Posterior cingulate gyrus (tissue), 11 donors: ENCODE measurements around the gene SERPINH1.

Experiments used
- DNase-seq, 10 donors: peaks; one replicate each; pipeline versions ENCODE4 v3.0.0 to v3.0.0-alpha.2; 2020 to 2021; ENCODE audit warnings: mixed read lengths in 3 of 10
- intact Hi-C: fragments of 100-400 bp; cut with DNase I; formaldehyde crosslinking; loops from one replicate; pipeline ENCODE4 v1.15.1; 2023

The SERPINH1 gene

DNA sequence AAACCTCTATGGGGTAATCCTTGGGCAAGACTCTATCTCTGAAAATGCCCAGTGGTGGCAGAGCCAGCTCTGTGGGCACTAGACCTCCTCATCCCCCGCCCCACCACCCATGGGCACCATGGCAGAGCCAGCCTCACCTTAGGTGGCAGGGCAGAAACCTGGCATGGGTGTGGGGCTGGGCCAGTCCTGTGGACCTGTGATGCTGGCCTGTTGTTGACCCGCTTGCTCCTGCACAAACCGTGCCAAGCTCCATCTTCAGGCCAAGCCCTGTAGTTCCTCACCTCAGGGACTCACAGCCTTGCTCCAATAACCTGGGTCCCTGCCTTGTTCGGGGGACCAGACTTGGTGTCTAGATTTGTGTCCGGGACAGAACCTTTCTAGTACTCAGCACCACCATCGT is 8.9 kb upstream of the SERPINH1 start:
- intact Hi-C loops: no loop called here
- peak in 1 of 10 donors; percentile 68 for DNase-seq

DNA sequence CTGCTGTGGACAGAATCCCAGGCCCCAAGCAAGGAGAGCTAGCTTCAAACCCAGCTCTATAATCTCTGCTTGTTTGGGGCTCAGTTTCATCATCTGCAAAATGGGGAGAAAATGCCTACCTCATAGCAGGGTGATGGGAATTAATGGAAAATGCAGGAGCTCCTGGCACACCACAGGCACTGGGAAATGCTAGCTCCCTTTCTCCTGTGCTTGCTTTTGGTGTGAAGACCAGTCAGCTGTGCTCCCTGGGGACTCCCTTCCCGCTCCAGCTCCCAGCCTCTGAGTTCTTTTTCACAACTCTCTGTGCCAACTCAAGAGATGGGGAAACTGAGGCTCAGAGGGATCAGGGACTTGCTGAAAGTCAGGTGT is 8.2 kb upstream of the SERPINH1 start:
- DNase-seq: peak in 1 of 10 donors; percentile 35
- intact Hi-C loops: no loop called here

DNA sequence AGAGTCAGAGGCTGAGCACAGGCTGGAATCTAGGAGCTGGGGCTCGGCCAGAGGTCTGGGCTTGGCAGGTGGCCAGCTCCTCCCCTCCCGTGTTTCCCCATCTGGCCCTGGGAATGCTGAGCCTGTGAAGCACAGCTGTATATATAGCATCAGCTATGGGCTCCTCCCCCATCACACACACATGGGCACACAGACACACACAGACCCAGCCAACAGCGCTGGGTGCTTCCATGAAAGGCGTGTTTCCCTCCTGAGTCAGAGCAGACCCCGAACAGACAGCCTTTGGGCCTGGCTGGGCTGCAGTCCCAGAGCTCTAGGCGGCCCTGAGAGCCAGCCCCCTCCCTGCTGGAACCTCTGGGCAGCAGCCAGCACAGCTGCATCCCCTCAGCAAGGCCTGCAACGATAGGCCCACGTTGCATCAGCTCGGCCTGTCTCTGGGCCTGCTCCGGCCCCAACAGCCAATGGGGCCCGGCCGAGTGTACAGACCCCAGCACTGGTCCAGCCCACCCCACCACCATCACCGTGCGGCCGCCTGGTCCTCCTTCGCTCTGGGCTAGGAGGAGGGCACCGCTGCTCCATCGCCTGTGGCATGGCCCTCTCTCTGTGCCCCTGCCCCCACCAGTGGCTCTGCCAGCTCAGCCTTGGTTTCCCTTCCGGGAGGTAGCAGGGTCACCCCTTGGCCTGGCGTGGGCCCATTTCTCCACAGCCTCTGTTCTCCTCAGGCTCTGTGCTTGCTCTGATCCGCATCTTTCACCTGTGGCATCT is 7.6 kb upstream of the SERPINH1 start:
- intact Hi-C loops: no loop called here
- DNase-seq: peak; percentile 81 to 99 (median 92)

DNA sequence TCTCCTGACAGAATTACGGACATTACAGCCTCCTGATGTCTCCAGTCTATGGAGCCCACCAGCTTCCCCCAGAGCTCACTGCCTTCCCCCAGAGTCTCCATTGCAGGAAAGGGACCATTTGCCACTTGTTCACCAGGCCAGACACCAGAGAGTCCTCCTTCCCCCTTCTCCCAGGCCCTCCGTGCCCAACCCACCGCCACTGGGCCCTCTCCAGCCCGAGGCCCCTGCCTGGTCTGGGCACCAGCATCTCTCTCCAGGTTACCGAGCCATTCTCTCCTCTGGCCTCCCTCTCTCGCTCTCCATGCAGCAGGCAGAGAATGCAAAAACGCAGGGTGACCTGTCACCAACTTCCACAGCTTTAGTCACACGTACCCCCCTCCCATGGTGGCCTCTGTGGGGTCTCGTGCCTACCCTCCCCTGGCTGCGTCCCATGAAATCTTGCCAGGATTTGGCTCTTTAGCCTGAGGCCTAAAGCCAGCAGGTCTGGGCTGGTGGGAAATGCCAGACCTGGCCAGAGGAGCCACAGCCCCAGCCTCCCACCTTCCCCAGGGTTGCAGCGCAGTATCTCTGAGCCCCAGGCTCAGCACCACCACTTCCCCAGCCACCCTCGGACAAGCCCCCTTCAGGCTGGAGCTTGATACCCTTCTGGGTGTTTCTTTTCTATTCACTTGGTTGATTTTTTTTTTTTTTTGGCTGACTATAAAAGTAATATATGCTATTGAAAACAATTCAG is 6.8 kb upstream of the SERPINH1 start:
- DNase-seq: peak in 1 of 10 donors; percentile 58
- intact Hi-C loops: no loop called here

DNA sequence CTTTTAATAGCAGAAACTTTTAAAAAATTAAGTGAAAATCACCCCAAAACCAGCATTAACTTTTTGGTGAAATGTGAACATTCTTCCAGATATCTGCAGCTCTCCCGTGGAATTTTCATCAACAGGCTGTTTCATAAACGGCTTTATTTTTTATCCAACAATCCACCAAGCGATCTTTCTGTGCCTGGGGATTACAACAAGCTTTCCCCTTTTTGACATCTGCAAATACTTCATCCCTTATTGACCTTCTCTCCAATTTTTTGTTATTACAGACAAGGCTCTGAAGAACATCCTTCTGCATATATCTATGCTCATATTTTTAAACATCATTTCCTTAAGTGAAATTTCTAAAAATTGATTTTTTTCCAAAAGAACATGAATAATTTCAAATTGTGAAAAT is 5.8 kb upstream of the SERPINH1 start:
- intact Hi-C loops: no loop called here
- no peak for DNase-seq

DNA sequence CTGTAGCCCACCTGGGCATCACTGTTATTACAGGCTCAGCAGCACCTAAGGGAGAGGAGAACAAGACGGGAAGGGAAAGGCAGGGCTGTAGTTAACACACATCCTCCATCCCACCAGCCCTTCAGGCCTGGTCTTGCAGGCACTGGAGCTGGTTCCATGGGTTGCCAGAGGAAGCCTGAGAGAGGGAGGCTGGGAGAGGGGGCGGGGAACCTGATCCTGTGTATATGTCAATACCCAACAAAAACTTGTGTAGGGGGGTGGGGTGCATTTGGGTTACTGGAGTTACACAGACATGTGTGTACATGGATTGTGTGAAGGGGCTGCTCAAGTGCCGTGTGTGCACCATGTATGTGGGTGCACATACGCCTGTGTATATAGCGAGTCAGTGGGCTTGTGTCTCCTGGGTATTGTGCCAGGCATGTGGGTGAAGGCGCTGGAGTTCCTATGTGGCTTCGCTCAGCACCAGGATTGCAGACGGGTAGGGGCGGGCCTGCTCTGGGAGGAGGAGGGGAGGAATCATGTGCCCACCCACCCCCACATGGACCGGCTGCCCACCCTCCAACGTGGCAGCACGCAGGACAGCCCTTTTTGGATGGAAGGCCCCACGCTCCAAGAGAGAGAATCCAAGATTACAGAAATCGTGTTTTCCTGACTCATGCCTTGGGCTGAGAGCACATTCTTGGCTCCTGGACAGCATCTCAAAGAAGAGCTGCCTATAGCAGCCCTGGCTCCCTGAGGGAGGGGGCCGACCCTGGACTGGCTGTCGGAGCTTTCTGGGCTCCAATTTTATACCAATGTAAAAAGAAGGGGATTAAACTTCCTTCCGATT is 4.2 kb upstream of the SERPINH1 start:
- intact Hi-C loops: no loop called here
- DNase-seq: peak in 3 of 10 donors; percentile 30 to 82 (median 80)

DNA sequence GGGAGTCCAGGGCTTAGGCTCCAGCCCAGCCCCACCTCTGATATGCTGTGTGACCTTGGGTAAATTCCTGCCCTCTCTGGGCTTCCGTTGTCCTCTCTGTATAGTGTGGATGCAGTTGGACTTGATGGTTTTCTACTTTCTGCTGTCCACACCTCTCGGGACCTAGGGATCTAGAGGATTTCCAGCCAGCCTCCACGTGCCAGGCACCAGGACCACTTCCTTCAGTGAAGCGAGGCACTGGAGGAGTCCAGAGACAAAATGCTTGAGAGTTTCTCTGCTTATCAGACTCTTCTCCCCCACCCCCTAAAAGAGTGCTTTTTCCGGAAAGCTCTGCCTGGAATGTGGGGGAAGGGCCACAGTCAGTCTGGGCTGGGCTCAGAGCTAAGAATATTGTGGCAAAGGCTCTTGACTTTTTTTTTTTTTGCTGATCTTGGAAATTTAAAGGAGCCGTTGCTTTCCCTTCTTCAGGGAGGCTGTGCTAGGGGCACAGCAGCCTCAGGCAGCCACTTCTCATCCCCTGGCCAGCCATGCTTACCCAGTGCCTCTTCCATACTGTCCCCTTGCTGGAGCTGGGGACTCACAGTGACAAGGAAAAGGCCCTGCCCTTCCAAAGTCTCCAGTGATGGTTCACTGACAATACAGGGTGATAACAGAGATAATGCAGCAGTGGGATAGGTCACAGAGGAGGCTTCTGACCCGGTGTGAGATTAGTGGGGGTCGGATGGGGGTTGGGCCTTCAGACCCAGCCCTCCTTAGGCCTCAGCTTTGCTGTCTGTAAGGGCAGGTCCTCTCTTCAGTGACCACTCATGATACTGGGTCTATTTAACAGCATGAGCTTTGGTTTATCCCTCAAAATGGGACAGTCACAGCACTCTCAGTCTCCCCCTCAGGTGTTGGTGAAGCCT is 2.9 kb upstream of the SERPINH1 start:
- intact Hi-C loops: no loop called here

DNA sequence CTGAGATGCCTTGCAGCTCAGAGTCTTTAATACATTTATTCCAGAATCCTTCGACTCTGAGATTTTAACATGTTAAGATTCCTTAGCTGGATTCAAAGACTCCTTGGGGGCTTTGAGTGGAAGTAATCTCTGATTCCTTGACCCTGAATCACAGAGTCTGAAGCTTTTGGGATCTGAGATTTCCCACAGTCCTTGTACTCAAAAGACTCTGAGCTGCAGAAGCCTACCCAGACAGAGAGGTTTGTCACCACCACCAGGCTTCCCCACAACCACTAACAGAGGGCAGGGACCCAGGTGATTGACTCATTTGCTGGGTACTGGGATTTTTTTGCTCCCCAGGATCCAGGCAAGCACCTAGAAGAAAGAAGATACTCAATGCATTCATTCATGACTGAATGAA is 1.4 kb upstream of the SERPINH1 start:
- intact Hi-C loops: no loop called here

More for the DNA sequence above, 2.9 kb upstream of the SERPINH1 start:
- DNase-seq: no peak

DNA sequence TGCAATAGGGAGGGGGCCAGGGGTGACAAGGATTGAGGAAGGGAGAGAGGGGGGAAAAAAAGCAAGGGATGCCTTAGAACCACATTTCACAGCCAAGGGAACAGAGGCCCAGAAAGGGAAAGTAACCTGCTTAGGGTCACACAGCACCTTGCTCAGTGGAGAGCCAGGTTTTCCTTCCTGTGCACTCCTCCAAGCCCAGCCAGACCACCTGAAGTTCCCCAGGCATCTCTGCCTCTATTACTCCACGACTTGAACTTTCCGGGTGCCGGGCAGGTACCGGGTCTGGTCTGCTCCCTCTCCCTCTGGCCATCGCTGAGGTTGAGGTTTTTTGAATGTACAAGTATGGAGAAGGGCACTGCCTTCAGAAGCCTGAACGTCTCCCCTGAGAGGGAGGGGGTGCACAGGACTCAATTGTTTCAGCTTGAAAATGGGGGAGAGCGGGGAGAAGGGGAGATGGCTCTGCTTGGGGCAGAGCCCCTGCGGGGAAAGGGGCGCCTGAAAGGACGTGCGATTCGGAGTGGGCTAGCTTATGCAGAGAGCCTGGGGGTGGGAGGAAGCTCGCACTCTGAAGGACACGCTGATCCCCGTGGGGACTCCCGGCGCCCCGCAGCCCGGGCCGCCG is 516 bp upstream of the SERPINH1 start:
- intact Hi-C loops: no loop called here
- DNase-seq: peak in 1 of 10 donors; percentile 32

More for the DNA sequence above, 1.4 kb upstream of the SERPINH1 start:
- no peak for DNase-seq

DNA sequence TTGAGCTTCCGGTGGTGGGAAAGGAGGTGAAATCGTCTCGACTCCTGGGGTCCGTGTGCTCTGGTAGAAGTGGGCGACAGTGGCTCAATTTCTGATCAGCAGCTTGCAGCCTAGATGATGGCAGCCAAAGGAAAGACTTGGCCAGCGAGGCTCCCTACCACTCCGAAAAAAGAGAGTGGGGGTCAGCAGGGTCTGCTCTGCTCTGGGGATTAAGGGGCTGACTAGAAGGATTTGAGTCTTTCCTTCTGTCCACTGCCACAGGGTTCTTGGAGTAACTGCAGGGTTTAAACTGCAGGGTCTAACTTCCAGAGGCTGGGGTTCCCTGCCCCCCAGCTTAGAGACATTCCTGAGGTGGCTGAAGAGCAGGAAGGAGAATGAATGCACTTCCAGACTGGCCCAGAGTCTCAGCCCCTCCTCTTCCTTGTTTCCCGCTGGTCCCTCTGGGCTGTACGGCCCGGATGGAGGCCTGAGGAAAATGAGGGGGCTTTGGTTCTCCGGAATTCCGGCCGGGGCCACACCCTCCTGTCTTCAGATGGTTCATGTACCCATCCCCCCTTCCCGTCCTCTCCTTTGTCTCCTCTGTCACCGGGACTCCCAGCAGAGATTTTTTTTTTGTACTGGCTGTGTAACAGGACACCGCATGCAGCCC is 907 bp downstream of the SERPINH1 start:
- DNase-seq: peak in 1 of 10 donors; percentile 74
- intact Hi-C loops: no loop called here

DNA sequence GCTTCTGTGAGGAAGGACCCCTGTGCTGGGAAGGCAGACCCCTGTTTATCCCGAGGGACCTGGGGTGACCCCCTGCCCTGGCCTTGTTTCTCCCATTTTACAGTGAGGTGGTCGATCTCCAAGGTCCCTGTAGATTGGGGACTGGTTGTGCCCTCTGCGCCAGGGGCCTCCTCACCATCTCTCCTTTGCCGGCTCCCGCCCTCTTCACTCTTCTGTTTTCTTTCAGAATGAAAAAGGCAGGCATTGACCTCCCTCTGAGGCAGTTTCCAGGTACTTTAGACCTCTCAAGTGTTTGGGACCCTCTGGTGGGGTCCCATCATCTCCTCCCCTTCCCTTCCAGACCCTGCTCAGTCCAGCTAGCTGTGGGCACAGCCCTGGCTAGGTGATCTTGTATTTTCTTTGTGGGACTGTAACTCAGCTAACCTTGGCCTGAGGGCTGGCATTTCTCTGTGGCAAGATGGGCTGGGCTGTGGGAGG is 1.5 kb downstream of the SERPINH1 start:
- intact Hi-C loops: no loop called here

DNA sequence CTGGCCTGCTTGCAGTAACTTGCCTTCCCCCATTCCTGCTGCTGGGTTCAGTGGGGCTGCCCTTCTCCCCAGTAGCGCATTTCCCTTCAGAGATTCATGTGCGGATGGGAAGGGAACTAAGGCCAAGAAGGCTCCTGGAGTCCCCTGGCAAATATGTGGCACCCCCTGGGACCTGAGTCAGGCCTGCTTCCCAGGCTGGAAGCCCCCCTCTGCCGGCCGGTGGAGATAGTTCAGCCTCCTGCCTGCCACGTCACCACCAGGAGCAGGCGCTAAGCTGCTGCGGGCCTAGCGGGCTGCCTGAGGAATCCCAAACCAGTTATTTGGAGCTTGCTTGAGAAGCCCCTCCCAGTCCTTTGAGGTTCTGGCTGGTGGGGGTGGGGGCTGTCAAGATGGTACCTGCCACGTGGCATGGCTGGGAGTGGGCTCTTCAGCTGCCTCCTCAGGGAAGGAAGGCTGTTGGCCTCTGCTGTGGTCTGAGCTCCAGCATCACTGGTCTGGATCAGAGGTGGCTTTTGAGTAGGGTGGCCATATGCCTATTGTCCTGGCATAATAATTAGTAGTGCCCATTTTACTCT is 2.0 kb downstream of the SERPINH1 start:
- intact Hi-C loops: no loop called here
- peak in 1 of 10 donors; percentile 68 for DNase-seq

More for the DNA sequence above, 1.5 kb downstream of the SERPINH1 start:
- peak in 1 of 10 donors; percentile 40 for DNase-seq

DNA sequence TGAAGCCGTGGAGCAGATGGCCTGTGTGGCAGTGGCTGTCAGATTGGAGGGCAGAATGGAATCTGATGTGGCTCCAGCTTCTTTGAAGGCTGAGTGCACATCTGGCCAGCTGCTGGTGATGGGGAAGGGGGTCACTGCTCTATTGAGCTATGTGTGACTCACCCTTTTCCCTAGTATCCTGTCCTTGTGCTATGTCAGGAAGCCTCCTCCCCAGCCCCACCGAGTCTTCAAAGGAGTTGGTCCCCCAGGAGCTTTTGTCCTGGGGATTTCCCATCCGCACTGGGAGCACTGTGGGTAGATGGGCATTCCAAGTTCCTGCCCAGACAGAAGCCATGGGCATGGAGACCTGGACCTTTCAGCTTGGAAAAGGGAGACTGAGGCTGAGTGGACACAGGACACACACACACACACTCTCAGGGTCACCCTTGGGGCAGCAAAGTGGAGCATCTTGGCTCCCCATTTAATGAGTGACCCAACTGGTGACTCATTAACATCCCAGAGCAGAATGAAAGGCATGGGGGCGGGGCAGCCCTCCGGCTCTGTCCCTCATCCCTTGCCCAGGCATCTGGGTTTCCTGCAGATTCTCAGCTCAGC is 3.3 kb downstream of the SERPINH1 start:
- intact Hi-C loops: no loop called here
- peak in 1 of 10 donors; percentile 48 for DNase-seq

DNA sequence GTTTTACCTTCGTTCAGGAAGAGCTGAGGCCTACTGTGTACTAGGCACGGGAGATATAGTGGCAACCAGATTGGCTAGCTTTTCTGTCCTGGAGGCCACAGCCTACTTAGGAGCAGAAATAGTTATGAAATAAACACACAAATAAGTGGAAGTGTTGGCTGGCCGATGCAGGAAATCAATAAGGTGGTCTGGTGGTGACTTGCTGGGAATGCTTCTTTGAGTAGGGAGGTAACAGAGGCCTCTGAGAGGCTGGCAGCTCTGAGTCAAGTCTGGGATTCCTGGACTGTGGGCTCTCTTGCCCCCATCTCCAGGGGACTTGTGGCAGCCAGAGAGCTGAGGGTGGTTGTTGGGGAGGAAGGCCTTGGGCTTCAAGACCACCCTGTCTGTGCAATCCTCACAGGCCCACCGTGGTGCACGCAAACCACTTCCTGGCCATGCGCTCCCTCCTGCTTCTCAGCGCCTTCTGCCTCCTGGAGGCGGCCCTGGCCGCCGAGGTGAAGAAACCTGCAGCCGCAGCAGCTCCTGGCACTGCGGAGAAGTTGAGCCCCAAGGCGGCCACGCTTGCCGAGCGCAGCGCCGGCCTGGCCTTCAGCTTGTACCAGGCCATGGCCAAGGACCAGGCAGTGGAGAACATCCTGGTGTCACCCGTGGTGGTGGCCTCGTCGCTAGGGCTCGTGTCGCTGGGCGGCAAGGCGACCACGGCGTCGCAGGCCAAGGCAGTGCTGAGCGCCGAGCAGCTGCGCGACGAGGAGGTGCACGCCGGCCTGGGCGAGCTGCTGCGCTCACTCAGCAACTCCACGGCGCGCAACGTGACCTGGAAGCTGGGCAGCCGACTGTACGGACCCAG is 4.1 kb downstream of the SERPINH1 start:
- intact Hi-C loops: no loop called here

DNA sequence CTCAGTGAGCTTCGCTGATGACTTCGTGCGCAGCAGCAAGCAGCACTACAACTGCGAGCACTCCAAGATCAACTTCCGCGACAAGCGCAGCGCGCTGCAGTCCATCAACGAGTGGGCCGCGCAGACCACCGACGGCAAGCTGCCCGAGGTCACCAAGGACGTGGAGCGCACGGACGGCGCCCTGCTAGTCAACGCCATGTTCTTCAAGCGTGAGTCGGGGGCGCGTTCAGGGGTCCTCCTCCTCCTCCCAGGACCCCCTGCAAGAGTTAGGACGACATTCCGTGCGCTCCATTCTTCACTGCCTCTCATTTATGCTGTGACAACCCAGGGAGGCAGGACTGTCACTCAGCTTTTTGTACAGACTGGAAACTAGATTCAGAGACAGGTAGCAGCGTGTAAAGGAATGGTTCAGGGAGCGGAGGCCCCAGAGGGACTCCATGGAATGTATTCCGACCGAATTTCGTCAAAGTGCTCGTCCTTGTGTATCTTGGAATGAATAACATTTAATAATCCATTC is 4.8 kb downstream of the SERPINH1 start:
- intact Hi-C loops: no loop called here
- DNase-seq: peak in 1 of 10 donors; percentile 86

More for the DNA sequence above, 4.1 kb downstream of the SERPINH1 start:
- peak in 1 of 10 donors; percentile 43 for DNase-seq

DNA sequence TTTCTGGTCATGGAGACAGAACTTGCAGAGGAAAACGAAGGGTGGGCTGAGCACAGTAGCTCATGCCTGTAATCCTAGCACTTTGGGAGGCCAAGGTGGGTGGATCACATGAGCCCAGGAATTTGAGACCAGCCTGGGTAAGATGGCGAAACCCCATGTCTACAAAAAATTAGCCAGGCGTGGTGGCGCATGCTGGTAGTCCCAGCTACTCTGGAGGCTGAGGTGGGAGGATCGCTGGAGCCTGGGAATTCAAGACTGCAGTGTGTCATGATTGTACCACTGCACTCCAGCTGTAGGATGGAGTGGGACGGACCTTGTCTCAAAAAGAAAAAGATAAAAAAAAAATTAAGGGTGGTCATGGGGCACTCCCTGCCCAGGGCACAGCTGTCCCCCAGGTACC is 5.9 kb downstream of the SERPINH1 start:
- intact Hi-C loops: no loop called here
- no peak for DNase-seq
